H1 (cell line): Measurements from ENCODE around the gene FAM193A. TPM values are rescaled to one million over a fixed set of nuclear protein-coding genes. Genes with fewer than 3 reads are reported as not detected.

Experiments
- CTCF ChIA-PET: fragments of 300-600 bp; sonication (Branson Sonifier 250); formaldehyde crosslinking; loops from one replicate; lab custom pipeline; 2021; ENCODE audit not compliant: partially characterized antibody; lab: Charles Lee
- POLR2A ChIA-PET: fragments of 300-600 bp; sonication (Branson Sonifier 250); formaldehyde crosslinking; loops from one replicate; lab custom pipeline; 2021; ENCODE audit warnings: inconsistent platforms; ENCODE audit not compliant: partially characterized antibody; lab: Charles Lee
- DNase-seq, 2 experiments: peaks; one replicate each; pipeline versions ENCODE4 v3.0.0 to v3.0.0-alpha.2; 2010 to 2022; ENCODE audit warnings: low spot score in 2 of 2, low read depth in 1 of 2, mixed read lengths in 1 of 2
- FAIRE-seq: peaks from 2 replicates; lab custom pipeline; 2011; peaks lifted over from hg19 to GRCh38; lab: Jason Lieb, UNC
- H2AFZ ChIP-seq: 2 replicates; pipeline ENCODE4 v1.8.1; 2012; ENCODE audit warnings: low read length, inconsistent platforms
- H2AK5ac ChIP-seq: 2 replicates; pipeline ENCODE4 v1.6.1; 2013; ENCODE audit warnings: low read depth, low read length
- H2BK120ac ChIP-seq: replicated peaks from 2 replicates; pipeline ENCODE3; 2013; ENCODE audit warnings: low read depth, low read length, inconsistent platforms
- H2BK12ac ChIP-seq: 2 replicates; pipeline ENCODE4 v1.6.1; 2013; ENCODE audit warnings: low read depth, low read length
- H2BK15ac ChIP-seq: 2 replicates; pipeline ENCODE4 v1.6.1; 2013; ENCODE audit warnings: low read length
- H2BK20ac ChIP-seq: 2 replicates; pipeline ENCODE4 v1.6.1; 2013; ENCODE audit warnings: low read length
- H2BK5ac ChIP-seq: 2 replicates; pipeline ENCODE4 v1.6.1; 2013; ENCODE audit warnings: low read depth, low read length
- H3K14ac ChIP-seq: 2 replicates; pipeline ENCODE4 v1.6.1; 2013; ENCODE audit warnings: inconsistent platforms; ENCODE audit not compliant: insufficient read length
- H3K18ac ChIP-seq: 2 replicates; pipeline ENCODE4 v1.6.1; 2013; ENCODE audit warnings: low read length; ENCODE audit errors: extremely low read depth
- H3K23ac ChIP-seq: 2 replicates; pipeline ENCODE4 v1.6.1; 2013; ENCODE audit warnings: inconsistent platforms; ENCODE audit not compliant: insufficient read length
- H3K23me2 ChIP-seq: 2 replicates; pipeline ENCODE4 v1.6.1; 2013; ENCODE audit warnings: low read depth, low read length
- H3K27ac ChIP-seq: 2 replicates; pipeline ENCODE4 v1.6.1; 2011; ENCODE audit warnings: low read depth, low read length, inconsistent platforms
- H3K27me3 ChIP-seq, 4 experiments: replicated peaks in 1 of 4; 1 replicate in 1 of 4; 2 replicates in 3 of 4; pipeline versions ENCODE4 v1.6.1 to v1.8.1; 2011 to 2013; ENCODE audit warnings: low read length in 3 of 4, mild to moderate bottlenecking in 3 of 4, inconsistent platforms in 2 of 4, mixed read lengths in 2 of 4, moderate library complexity in 1 of 4; ENCODE audit not compliant: control insufficient read depth in 3 of 4, insufficient read depth in 3 of 4; ENCODE audit errors: extremely low read depth in 1 of 4
- H3K36me3 ChIP-seq, 4 experiments: 2 replicates each; pipeline versions ENCODE4 v1.6.1 to v1.8.1; 2011 to 2013; ENCODE audit warnings: mild to moderate bottlenecking in 4 of 4, low read length in 3 of 4, moderate library complexity in 2 of 4, control low read depth in 1 of 4, inconsistent platforms in 1 of 4; ENCODE audit not compliant: insufficient read depth in 4 of 4, control insufficient read depth in 2 of 4
- H3K4ac ChIP-seq: replicated peaks from 2 replicates; pipeline ENCODE3; 2013; ENCODE audit warnings: low read length, low read depth, mixed read lengths, inconsistent platforms; ENCODE audit not compliant: insufficient read length
- H3K4me1 ChIP-seq, 4 experiments: replicated peaks in 1 of 4; 1 replicate in 1 of 4; 2 replicates in 3 of 4; pipeline versions ENCODE4 v1.6.1 to v1.8.1; 2011 to 2013; ENCODE audit warnings: low read length in 3 of 4, inconsistent platforms in 2 of 4, mixed read lengths in 1 of 4; ENCODE audit not compliant: insufficient read depth in 4 of 4, control insufficient read depth in 3 of 4
- H3K4me2 ChIP-seq, 2 experiments: 2 replicates each; pipeline versions ENCODE4 v1.6.1 to v1.8.1; 2011 to 2013; ENCODE audit warnings: low read depth in 2 of 2, low read length in 2 of 2, control low read depth in 1 of 2, inconsistent platforms in 1 of 2, mild to moderate bottlenecking in 1 of 2; ENCODE audit not compliant: insufficient read depth in 1 of 2
- H3K4me3 ChIP-seq, 4 experiments: fragments of 200-600, 300-600 bp in 1 of 4; sonication (generic), shearing (Covaris generic), sonication (Bioruptor Twin) in 1 of 4; 2 replicates each; pipeline versions ENCODE4 v1.5.1 to v1.8.1; 2011 to 2016; ENCODE audit warnings: low read length in 4 of 4, low read depth in 3 of 4, control low read depth in 2 of 4, inconsistent platforms in 2 of 4, mild to moderate bottlenecking in 2 of 4, mixed read lengths in 1 of 4, moderate library complexity in 1 of 4; ENCODE audit not compliant: insufficient read depth in 2 of 4; ENCODE audit errors: extremely low read depth in 1 of 4
- H3K56ac ChIP-seq: replicated peaks from 2 replicates; pipeline ENCODE3; 2013; ENCODE audit warnings: low read depth, mild to moderate bottlenecking, mixed read lengths, low read length, inconsistent platforms; ENCODE audit not compliant: insufficient read length
- H3K79me1 ChIP-seq: 2 replicates; pipeline ENCODE4 v1.6.1; 2013; ENCODE audit warnings: low read depth, low read length, control low read depth
- H3K79me2 ChIP-seq, 2 experiments: 2 replicates each; pipeline versions ENCODE4 v1.6.1 to v1.8.1; 2012 to 2013; ENCODE audit warnings: low read length in 2 of 2, mild to moderate bottlenecking in 2 of 2, inconsistent platforms in 1 of 2; ENCODE audit not compliant: insufficient read depth in 2 of 2, control insufficient read depth in 1 of 2
- H3K9ac ChIP-seq, 4 experiments: replicated peaks in 1 of 4; 1 replicate in 1 of 4; 2 replicates in 3 of 4; pipeline versions ENCODE4 v1.6.1 to v1.8.1; 2011 to 2013; ENCODE audit warnings: low read depth in 3 of 4, low read length in 3 of 4, control low read depth in 2 of 4, mild to moderate bottlenecking in 2 of 4, moderate library complexity in 2 of 4, inconsistent platforms in 1 of 4; ENCODE audit errors: extremely low read depth in 1 of 4
- H3K9me3 ChIP-seq, 2 experiments: 2 replicates each; pipeline versions ENCODE4 v1.6.1 to v1.8.1; 2012 to 2013; ENCODE audit warnings: mild to moderate bottlenecking in 2 of 2, moderate library complexity in 2 of 2, control low read depth in 1 of 2, inconsistent platforms in 1 of 2, low read depth in 1 of 2, low read length in 1 of 2, mixed read lengths in 1 of 2; ENCODE audit not compliant: insufficient read depth in 2 of 2
- H4K20me1 ChIP-seq, 2 experiments: replicated peaks in 1 of 2; 2 replicates each; pipeline versions ENCODE3 to v1.8.1; 2011 to 2013; ENCODE audit warnings: inconsistent platforms in 2 of 2, low read length in 2 of 2, mild to moderate bottlenecking in 1 of 2; ENCODE audit not compliant: insufficient read depth in 2 of 2, control insufficient read depth in 1 of 2
- H4K5ac ChIP-seq: 2 replicates; pipeline ENCODE4 v1.6.1; 2013; ENCODE audit warnings: low read length, low read depth, mixed read lengths, inconsistent platforms; ENCODE audit not compliant: insufficient read length
- H4K8ac ChIP-seq: 2 replicates; pipeline ENCODE4 v1.8.0; 2013; ENCODE audit warnings: mild to moderate bottlenecking, moderate library complexity, low read length, inconsistent platforms; ENCODE audit not compliant: insufficient read depth; ENCODE audit errors: extremely low read depth
- H4K91ac ChIP-seq: replicated peaks from 2 replicates; pipeline ENCODE3; 2013; ENCODE audit warnings: low read length, mixed read lengths, inconsistent platforms; ENCODE audit not compliant: insufficient read length
- HDAC2 ChIP-seq, 2 experiments: fragments of 300-600 bp in 1 of 2; sonication (generic) in 1 of 2; IDR thresholded peaks; 2 replicates each; pipeline ENCODE4 v1.6.1; 2011 to 2012; ENCODE audit warnings: low read depth in 2 of 2, low read length in 2 of 2, mild to moderate bottlenecking in 2 of 2, moderate library complexity in 2 of 2, borderline replicate concordance in 1 of 2, inconsistent platforms in 1 of 2
- RBBP5 ChIP-seq: IDR thresholded peaks from 2 replicates; pipeline ENCODE4 v1.7.1; 2012; ENCODE audit warnings: low read depth, mild to moderate bottlenecking, inconsistent platforms, low read length, moderate library complexity, borderline replicate concordance
- SAP30 ChIP-seq: fragments of 300-600 bp; sonication (generic); IDR thresholded peaks from 2 replicates; pipeline ENCODE4 v1.7.1; 2012; ENCODE audit warnings: low read length, moderate library complexity, mild to moderate bottlenecking, inconsistent platforms; ENCODE audit not compliant: insufficient read depth, insufficient replicate concordance
- TBP ChIP-seq: IDR thresholded peaks from 2 replicates; pipeline ENCODE4 v1.6.1; 2011; ENCODE audit warnings: low read depth, low read length, improper control_type of control experiment
- TCF12 ChIP-seq: IDR thresholded peaks from 2 replicates; pipeline ENCODE4 v1.6.1; 2011; ENCODE audit warnings: low read depth, mild to moderate bottlenecking, low read length
- WGBS, 2 experiments: shearing (Covaris generic) in 1 of 2; methylation state at CpG; one replicate each; pipeline versions ENCODE4 v1.1.6 to v1.1.7; 2013 to 2015; ENCODE audit warnings: low lambda C conversion rate in 2 of 2, mixed read lengths in 2 of 2, inconsistent platforms in 1 of 2, low coverage in 1 of 2, missing lambda C conversion rate in 1 of 2; ENCODE audit not compliant: insufficient replicate concordance in 2 of 2, insufficient coverage in 1 of 2, insufficient read length in 1 of 2; ENCODE audit errors: extremely low coverage in 1 of 2, missing lambda C conversion rate in 1 of 2; 5-methylcytosine and 5-hydroxymethylcytosine counted together
- polyA plus RNA-seq, 7 experiments: library from polyadenylated mRNA; depleted of rRNA in 3 of 7; stranded (reverse) in 5 of 7; unstranded in 2 of 7; fragments of >200 nt in 5 of 7; fragments of 200-250 nt in 2 of 7; gene quantifications; 1 replicate in 5 of 7; 2 replicates in 1 of 7; 4 replicates in 1 of 7; pipeline versions ENCODE4 v1.2.1 to v1.2.3, GENCODE V29; 2011 to 2013; ENCODE audit warnings: missing spikeins in 2 of 7, mixed read lengths in 2 of 7
- total RNA-seq: library from RNA; stranded (reverse); fragmentation: NEBNext Ultra II Directional; extraction: Animal tissue kit (Norgen Biotek cat#: 25700); gene quantifications from 2 replicates; pipeline ENCODE4 v1.2.1, GENCODE V29; 2021

FAM193A gene
- total and polyA plus RNA-seq, 2 of the 8 experiments (the other 6 are each of a cell fraction or from before 2014, with no cell fraction given), result 8.7 to 26.2 TPM

- FAIRE-seq, result no peak
- DNase-seq, result no peak
- Histone ChIP-seq H4K20me1 (no peaks in the 10 kb centered on the region), H2BK15ac (peak overlapping the region; percentile 92; the same call in 1 of the 2 replicates), H2BK12ac (peak overlapping the region; percentile 87; the same call in 1 of the 2 replicates), H2AFZ (no peak overlapping the region), H2AK5ac (no peak overlapping the region), H3K56ac (no peak overlapping the region), H3K79me2 (no peaks in the 10 kb centered on the region), H3K27ac (no peak overlapping the region), H2BK120ac (no peak overlapping the region), H3K4ac (no peak overlapping the region), H3K4me2 (no peak overlapping the region), H3K27me3 (0 out of 7 replicates have a peak, but pooled peaks cover 0 to 2% (median under 1%) of the 10 kb centered on the region in 4 experiments), H3K4me3 (no peak overlapping the region), H3K9me3 (no peaks in the 10 kb centered on the region), H4K91ac (peak overlapping the region; percentile 65), H4K8ac (no peak overlapping the region), H3K36me3 (no peaks in the 10 kb centered on the region), H3K4me1 (peaks cover 0 to 7% (median 6%) of the 10 kb centered on the region in 4 experiments; a peak in 6 of 7 replicates), H3K23ac (no peak overlapping the region), H4K5ac (no peak overlapping the region)
- ChIA-PET CTCF (interaction anchor here (0.6 to 2.5 kb wide), 4 partner anchors 16 to 463 kb away, joined by 3 to 6 read pairs (median 4); no protein-coding TSS in a partner anchor), POLR2A (interaction anchor here (1.0 to 2.9 kb wide), 5 partner anchors 10 to 168 kb away, joined by 3 to 16 read pairs (median 4); no protein-coding TSS in a partner anchor)
- 93% methylated on average over 9 of the region's 9 CpGs; no CpG with 5 or more reads in 1 of the 2 experiments for WGBS, 2 experiments
- TF ChIP-seq TCF12, result no peak
- no peak for TF ChIP-seq SAP30
- no peak for TF ChIP-seq RBBP5
- TF ChIP-seq HDAC2 (IDR thresholded peaks at IDR 0.05; ENCODE audit: borderline replicate concordance in 1 of 2, low read depth in 2 of 2, low read length in 2 of 2), result no peak
- no peak for TF ChIP-seq TBP
- TF ChIP-seq, all 59 proteins: peak for 0
- Histone ChIP-seq H3K14ac (no peak overlapping the region), H3K18ac (peak overlapping the region; percentile 32; the same call in 1 of the 2 replicates), H2BK5ac (no peak overlapping the region), H3K23me2 (no peaks in the 10 kb centered on the region; the same call in 1 of the 2 replicates), H3K9ac (no peak overlapping the region), H2BK20ac (peak overlapping the region; percentile 95; the same call in 1 of the 2 replicates), H3K79me1 (no peaks in the 10 kb centered on the region)
These were observed 231.7 kb downstream of the FAM193A start for GRCh38 chr4:2768124-2768523.
